GM12878 (cell line): Measurements from ENCODE around the gene PERM1. TPM values are rescaled to one million over a fixed set of nuclear protein-coding genes. Genes with fewer than 3 reads are reported as not detected.
A peak's percentile ranks its signal among the peaks of the same experiment; 100 is the strongest.

Experiments used
- ASH2L ChIP-seq: fragments of 300-600, 200-600 bp; sonication (generic); IDR thresholded peaks from 2 replicates; pipeline ENCODE4 v1.6.1; 2017; ENCODE audit warnings: low read depth, mild to moderate bottlenecking, borderline replicate concordance
- ATF2 ChIP-seq: IDR thresholded peaks from 2 replicates; pipeline ENCODE4 v1.6.1; 2012; ENCODE audit warnings: low read length, inconsistent platforms
- ATF3 ChIP-seq: IDR thresholded peaks from 2 replicates; pipeline ENCODE4 v1.6.1; 2011; ENCODE audit warnings: low read depth, mild to moderate bottlenecking, low read length, moderate library complexity, borderline replicate concordance; ENCODE audit errors: extremely low read depth
- DPF2 ChIP-seq: fragments of 450-650 bp; IDR thresholded peaks from 2 replicates; pipeline ENCODE4 v1.6.1; 2017; ENCODE audit warnings: mild to moderate bottlenecking
- EGR1 ChIP-seq, 2 experiments: IDR thresholded peaks; 1 replicate in 1 of 2; 2 replicates in 1 of 2; pipeline ENCODE4 v1.6.1; 2011 to 2012; ENCODE audit warnings: low read depth in 2 of 2, low read length in 2 of 2, borderline replicate concordance in 1 of 2, mild to moderate bottlenecking in 1 of 2, moderate library complexity in 1 of 2
- KDM1A ChIP-seq: fragments of 200-600 bp; sonication (generic); IDR thresholded peaks from 2 replicates; pipeline ENCODE4 v1.6.1; 2016; ENCODE audit warnings: borderline replicate concordance
- MXI1 ChIP-seq: fragments of 150-350 bp; IDR thresholded peaks from 2 replicates; pipeline ENCODE4 v1.6.1; 2011; ENCODE audit warnings: low read depth, mild to moderate bottlenecking, inconsistent platforms, low read length, improper control_type of control experiment
- MYB ChIP-seq: fragments of 150-350 bp; IDR thresholded peaks from 2 replicates; pipeline ENCODE4 v1.6.1; 2014; ENCODE audit warnings: mild to moderate bottlenecking, low read depth, low read length, borderline replicate concordance
- MYC ChIP-seq: IDR thresholded peaks from 2 replicates; pipeline ENCODE4 v1.6.1; 2011; ENCODE audit warnings: mild to moderate bottlenecking, low read length, moderate library complexity, inconsistent platforms; ENCODE audit not compliant: insufficient read depth, insufficient replicate concordance, insufficient read length, severe bottlenecking
- NFXL1 ChIP-seq: fragments of 450-650 bp; IDR thresholded peaks from 2 replicates; pipeline ENCODE4 v1.6.1; 2017; ENCODE audit warnings: antibody characterized with exemption, mild to moderate bottlenecking, borderline replicate concordance
- NRF1 ChIP-seq: conservative IDR thresholded peaks from 2 replicates; pipeline ENCODE4 v1.6.1; 2011; ENCODE audit warnings: mild to moderate bottlenecking, low read depth, low read length, improper control_type of control experiment
- PAX8 ChIP-seq: fragments of 450-650 bp; IDR thresholded peaks from 2 replicates; pipeline ENCODE4 v1.6.1; 2017; ENCODE audit warnings: mild to moderate bottlenecking, moderate library complexity
- SUZ12 ChIP-seq: fragments of 200-600 bp; sonication (generic); IDR thresholded peaks from one replicate; pipeline ENCODE4 v1.6.1; 2018; ENCODE audit warnings: antibody characterized with exemption, mild to moderate bottlenecking; ENCODE audit not compliant: unreplicated experiment
- TARDBP ChIP-seq: IDR thresholded peaks from 2 replicates; pipeline ENCODE4 v1.6.1; 2016; ENCODE audit warnings: borderline replicate concordance
- TCF3 ChIP-seq: IDR thresholded peaks from 2 replicates; pipeline ENCODE4 v1.6.1; 2012; ENCODE audit warnings: low read depth, mild to moderate bottlenecking, low read length, borderline replicate concordance; ENCODE audit not compliant: insufficient read depth
- TCF7 ChIP-seq: IDR thresholded peaks from 2 replicates; pipeline ENCODE4 v1.6.1; 2014; ENCODE audit warnings: antibody characterized with exemption, borderline replicate concordance
- WRNIP1 ChIP-seq: IDR thresholded peaks from 2 replicates; pipeline ENCODE4 v1.6.1; 2011; ENCODE audit warnings: low read depth, low read length, improper control_type of control experiment, borderline replicate concordance
- ZBTB11 ChIP-seq: fragments of 450-650 bp; formaldehyde crosslinking; IDR thresholded peaks from 2 replicates; pipeline ENCODE4 v1.5.0; 2022; ENCODE audit warnings: mild to moderate bottlenecking, missing genetic modification characterization
- ZNF592 ChIP-seq: fragments of 450-650 bp; IDR thresholded peaks from 2 replicates; pipeline ENCODE4 v1.6.1; 2017; ENCODE audit warnings: mild to moderate bottlenecking, moderate library complexity
- ZNF622 ChIP-seq: fragments of 450-650 bp; IDR thresholded peaks from 2 replicates; pipeline ENCODE4 v1.6.1; 2017; ENCODE audit warnings: mild to moderate bottlenecking, inconsistent platforms
- ZZZ3 ChIP-seq: IDR thresholded peaks from 2 replicates; pipeline ENCODE4 v1.6.1; 2011; ENCODE audit warnings: low read depth; ENCODE audit not compliant: control insufficient read depth, insufficient read length
- polyA plus RNA-seq, 11 experiments: library from polyadenylated mRNA; depleted of rRNA in 4 of 11; unstranded in 6 of 11; stranded (reverse) in 5 of 11; fragments of >200 nt; fragmentation: Nextera tagmentation in 4 of 11; fragmentation: Illumina TruSeq in 1 of 11; extraction: Ambion mirVana in 4 of 11; extraction: Trizol in 1 of 11; gene quantifications; 1 replicate in 1 of 11; 2 replicates in 10 of 11; pipeline versions ENCODE4 v1.2.1 to v1.2.3, GENCODE V29; 2011 to 2016; ENCODE audit warnings: inconsistent platforms in 2 of 11, missing spikeins in 2 of 11, low read depth in 1 of 11
- total RNA-seq, 4 experiments: library from RNA; depleted of rRNA in 3 of 4; stranded (reverse); fragments of >200 nt in 3 of 4; fragmentation: Illumina TruSeq in 1 of 4; extraction: Trizol in 1 of 4; gene quantifications; 2 replicates each; pipeline versions ENCODE4 v1.2.1 to v1.2.3, GENCODE V29; 2013 to 2021

The PERM1 gene
- total and polyA plus RNA-seq, 10 of the 15 experiments (the other 5 are each of a cell fraction or from before 2014, with no cell fraction given), result not detected

GRCh38 chr1:1020000-1020404 is 38.1 kb upstream of the PERM1 start, which contains the start of gene AGRN (continued):
- TF ChIP-seq TCF7, result no peak
- no peak for TF ChIP-seq ZNF592
- no peak for TF ChIP-seq TARDBP
- no peak for TF ChIP-seq TCF3
- no peak for TF ChIP-seq NRF1
- no peak for TF ChIP-seq NFXL1
- TF ChIP-seq ATF3, result no peak
- TF ChIP-seq SUZ12, result no peak
- TF ChIP-seq EGR1 (IDR thresholded peaks at IDR 0.05; ENCODE audit: borderline replicate concordance in 1 of 2, low read depth in 2 of 2, low read length in 2 of 2), result peak in 1 of 2 experiments; percentile 30; a peak in 1 of 3 replicates
- TF ChIP-seq DPF2, result peak; percentile 48; the same call in 1 of the 2 replicates
- TF ChIP-seq MYC, result no peak
- TF ChIP-seq KDM1A, result no peak
- TF ChIP-seq MYB, result no peak
- no peak for TF ChIP-seq ZBTB11 (CRISPR knock-in tag)
- no peak for TF ChIP-seq PAX8
- no peak for TF ChIP-seq ASH2L
- TF ChIP-seq ZNF622, result no peak
- TF ChIP-seq ZZZ3, result no peak
- TF ChIP-seq WRNIP1, result no peak
- TF ChIP-seq MXI1, result no peak
- no peak for TF ChIP-seq ATF2
